Myocyte (in vitro differentiated cells): ENCODE results near the gene EEPD1. TPM values are rescaled to one million over a fixed set of nuclear protein-coding genes. Genes with fewer than 3 reads are reported as not detected.
"Not testable (repeated sequence)": the region's sequence is repeated elsewhere in the genome, so short reads cannot be mapped to it uniquely, and the experiment has no call there.

Experiments used
- DNase-seq: peaks from one replicate; pipeline ENCODE4 v3.0.0-alpha.2; 2012; ENCODE audit warnings: low read depth
- total RNA-seq: library from RNA; depleted of rRNA; stranded (reverse); fragments of >200 nt; gene quantifications from 2 replicates; pipeline ENCODE4 v1.2.3, GENCODE V29; 2014

Gene EEPD1
- total RNA-seq, 1 donor from 2014 or later, result 5.6 TPM

DNA sequence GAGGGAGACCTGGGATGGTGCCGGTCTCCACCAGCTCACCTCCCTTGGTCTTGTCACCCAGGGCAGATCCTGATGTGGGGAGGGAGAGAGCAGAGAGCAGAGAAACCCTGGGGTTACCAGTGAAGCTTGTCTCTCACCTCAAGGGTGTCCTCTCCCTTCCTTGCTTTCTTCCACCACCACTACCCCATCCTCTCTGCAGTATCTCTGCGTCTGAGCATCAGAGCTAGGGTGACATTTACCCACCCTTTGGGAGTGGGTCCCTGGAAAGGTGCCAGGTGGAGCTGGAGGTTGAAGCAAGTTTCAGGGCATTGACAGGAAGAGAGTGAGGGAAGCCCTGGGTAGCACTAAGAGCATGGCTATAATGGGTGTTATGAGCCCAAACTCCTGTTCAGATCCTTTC, 161.4 kb downstream of the EEPD1 start:
- DNase-seq, result no peak

DNA sequence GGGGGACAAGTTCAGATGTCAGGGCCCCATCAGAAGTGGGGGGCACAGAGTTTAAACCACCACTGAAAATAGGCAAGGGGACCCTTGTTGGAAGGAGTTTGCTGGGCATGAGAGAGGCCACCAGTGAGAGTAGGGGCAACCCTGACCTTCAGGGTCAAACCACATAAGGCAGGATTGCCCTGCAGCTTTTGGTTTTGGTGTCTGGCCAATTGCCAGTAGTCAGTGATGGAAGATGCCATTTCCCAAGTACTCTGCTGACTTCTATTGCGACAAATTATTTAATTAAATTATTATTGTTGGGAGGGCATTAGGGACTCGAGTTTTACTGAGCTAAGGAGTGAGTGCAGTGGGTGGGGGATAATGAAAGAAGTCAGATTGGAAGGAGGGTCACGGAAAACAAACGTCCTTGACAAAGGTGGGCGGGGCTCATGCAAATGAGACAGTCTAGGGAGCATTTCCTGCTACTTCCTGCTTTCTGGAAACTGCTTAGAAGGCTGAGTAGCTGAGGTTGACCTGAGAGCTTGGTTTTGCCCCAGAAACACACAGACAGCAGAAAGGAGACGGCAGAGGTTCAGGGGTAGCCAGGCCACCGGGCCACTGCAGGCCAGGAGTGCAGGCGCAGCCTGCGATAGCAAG, 162.4 kb downstream of the EEPD1 start:
- peak; percentile 6 for DNase-seq

DNA sequence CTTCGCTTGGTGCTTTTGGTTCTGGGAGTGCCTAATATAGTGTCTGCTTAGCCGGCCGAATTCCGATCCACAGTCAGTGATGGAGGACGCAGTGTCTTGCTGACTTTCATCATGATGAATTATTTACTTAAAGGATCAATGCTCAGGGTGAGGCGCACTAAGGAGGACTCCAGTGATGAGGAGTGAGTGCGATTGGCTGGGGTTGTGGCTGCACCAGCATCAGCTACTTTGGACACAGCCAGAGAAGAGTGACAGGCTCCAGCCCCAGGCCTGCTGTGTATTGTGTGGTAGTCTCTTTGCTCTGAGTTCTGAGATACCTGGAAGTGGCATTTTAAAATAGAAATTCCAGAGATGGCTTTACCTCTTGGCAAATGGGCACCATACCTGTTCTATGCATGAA, 163.3 kb downstream of the EEPD1 start:
- DNase-seq, result no peak

DNA sequence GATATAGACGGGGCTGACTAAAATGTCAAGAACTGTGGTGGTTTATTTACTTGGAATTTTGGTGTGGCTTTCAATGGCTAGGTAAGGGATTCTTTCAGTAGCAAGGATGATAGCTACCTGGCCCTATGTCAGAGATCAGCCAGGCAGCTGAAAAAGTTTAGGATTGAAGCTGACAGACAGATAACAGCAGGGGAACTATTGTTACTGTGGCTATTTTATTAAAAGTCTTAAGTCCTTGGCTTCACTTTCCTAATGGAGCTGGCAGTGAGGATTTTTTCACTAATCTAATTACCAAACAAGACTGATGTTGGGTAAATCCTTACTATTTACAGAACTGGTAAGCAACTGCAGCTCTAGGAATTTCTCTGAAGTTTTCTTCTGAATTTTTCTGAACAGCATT, 164.2 kb downstream of the EEPD1 start:
- DNase-seq, result no peak

DNA sequence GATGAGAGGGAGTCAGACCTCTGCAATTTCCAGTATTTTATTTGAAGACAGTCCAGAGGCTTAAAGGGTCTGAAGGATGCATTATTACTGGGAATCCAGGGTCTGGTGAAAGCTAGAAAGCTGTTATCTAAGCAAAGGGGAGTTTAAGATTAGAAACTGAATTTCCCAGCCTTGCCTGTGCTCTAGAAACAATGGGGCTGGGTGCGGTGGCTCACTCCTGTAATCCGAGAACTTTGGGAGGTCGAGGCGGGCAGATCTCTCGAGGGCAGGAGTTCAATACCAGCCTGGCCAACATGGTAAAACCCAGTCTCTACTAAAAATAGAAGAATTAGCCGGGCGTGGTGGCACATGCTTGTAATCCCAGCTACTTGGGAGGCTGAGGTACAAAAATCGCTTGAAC, 165.1 kb downstream of the EEPD1 start:
- DNase-seq, result peak; percentile 4

DNA sequence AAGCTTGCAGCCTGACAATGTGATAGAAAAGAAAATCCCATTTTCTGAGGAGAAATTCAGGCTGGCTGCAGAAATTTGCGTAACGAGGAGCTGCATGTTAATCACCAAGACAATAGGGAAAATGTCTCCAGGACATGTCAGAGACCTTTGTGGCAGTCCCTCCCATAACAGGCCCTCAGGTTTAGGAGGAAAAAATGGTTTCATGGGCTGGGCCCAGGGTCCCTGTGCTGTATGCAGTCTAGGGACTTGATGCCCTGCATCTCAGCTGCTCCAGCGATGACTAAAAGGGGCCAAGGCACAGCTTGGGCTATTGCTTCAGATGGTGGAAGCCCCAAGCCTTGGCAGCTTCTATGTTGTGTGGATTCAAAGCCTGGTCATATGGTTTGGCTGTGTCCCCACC, 168.2 kb downstream of the EEPD1 start:
- not testable (repeated sequence) for DNase-seq

DNA sequence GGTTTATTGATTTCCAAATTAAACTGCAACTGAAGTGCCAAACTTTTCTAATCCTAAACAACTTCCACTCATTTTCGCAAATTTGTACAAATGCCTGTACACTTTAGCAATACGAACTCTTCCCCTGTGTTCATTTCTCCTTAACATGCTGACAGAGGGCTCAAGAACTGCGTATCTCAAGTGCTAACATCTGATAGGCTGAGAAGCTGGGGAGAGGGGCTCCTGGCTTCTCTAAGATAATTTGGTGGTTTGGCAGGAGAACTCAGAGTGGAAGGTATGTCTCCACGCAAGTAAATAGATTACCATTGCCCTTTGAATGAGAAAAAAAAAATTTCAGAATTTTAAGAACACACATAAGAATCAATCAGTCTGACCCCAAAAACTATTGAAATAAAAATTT, 183.3 kb downstream of the EEPD1 start:
- no peak for DNase-seq

DNA sequence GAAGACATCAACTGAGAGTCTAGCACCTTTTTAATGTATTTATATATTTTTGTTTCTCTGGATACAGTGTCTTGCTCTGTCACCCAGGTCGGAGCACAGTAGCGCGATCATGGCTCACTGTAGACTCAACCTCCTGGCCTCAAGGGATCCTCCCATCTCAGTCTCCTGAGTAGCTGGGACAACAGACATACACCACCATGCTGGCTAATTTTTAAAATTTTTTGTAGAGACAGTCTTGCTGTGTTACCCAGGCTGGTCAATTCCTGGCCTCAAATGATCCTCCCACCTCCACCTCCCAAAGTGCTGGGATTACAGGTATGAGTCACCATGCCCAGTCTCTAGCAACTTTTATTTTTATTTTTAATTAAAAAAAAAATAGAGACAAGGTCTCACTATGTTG, 185.2 kb downstream of the EEPD1 start:
- DNase-seq, result no peak

DNA sequence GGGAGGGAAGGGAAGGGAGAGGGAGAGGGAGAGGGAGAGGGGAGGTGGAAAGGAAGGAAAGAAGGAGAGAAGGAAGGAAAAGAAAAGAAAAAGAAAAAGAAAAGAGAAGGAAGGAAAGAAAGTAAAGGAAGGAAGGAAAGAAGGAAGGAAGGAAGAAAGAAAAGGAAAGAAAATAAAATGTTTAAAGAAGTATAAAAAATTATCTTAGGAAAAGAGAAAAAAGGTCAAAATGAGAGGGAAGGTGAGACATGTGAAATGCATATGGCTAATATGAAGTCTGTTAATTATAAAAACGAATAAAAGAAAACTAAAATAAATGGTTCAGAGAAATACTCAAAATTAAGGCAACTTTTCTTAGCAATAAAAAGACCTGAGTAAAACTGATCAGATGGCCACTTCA, 190.5 kb downstream of the EEPD1 start:
- DNase-seq, result no peak

DNA sequence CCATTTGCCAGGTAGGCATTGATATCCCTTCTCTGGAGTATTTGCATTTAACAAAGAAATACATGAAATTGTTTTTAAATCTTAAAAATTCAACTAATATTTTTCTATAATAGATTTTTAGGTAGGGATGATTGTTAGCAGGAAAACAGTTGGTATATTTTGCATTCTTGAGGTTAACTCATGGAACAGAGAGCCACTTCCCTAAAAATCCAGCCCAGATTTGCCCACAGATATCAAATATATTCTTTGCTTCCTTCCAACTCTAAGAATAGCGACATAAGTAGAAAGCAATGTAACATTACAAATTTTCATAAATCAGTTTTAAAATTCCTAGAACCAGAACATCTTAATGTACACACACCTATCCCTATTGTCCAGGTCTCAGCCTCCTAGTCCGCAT, 191.6 kb downstream of the EEPD1 start:
- no peak for DNase-seq

DNA sequence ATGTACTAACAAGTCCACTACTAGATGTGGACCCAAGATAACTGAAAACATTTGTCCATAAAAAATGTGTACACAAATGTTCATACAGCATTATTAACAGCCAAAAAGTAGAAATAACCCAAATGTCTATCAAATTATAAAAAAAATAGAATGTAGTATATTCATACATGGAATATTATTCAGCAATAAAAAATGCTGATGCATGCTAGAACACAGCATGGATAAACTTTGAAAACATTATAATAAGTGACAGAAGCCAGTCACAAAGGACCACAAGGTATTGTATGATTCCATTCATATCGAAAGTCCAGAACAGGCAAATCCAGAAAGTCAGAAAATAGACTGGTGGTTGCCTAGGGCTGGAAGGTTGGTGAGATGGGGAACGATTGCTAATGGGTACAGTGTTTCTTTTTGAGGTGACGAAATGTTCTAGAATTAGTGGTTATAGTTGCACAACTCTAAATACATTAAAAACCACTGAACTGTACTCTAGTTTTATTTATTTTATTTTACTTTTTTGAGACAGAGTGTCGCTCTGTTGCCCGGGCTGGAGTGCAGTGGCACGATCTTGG, 193.3 kb downstream of the EEPD1 start:
- DNase-seq, result no peak

DNA sequence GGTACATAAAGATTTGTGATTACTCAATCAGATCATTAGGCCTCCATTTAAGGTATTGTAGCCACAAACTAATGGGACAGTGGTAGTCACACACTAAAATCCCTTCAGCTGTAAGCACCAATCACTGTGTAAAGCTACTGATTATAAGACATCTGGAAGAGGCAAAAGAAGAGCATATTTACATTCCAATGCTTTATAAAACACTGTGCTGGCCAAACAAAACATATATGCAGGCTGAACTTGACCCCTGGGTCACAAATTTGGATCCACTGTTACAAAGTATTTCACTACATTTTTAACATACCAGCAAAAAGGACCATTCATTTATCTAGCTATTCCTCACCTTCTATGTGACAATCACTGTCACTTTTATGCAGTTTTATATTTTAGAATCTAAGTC, 195.2 kb downstream of the EEPD1 start:
- DNase-seq, result no peak

DNA sequence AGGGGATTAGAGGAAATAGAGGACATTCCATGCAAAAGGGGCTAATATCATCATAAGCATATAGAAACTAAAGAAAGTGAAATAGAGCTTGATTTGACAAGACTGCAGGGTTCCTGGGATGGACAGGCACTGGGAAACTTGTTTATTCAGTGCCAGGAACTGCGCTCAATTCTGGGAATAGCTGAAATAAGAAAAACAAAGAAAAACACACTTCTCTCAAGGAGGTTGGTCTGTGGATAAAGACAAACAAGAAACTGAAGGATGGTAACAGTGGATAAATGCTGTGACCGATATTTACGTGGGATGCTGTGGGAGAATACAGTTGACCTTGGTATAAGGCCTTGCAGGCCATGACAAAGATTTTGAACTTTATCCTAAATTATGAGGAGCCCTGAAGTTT, 195.7 kb downstream of the EEPD1 start:
- no peak for DNase-seq

DNA sequence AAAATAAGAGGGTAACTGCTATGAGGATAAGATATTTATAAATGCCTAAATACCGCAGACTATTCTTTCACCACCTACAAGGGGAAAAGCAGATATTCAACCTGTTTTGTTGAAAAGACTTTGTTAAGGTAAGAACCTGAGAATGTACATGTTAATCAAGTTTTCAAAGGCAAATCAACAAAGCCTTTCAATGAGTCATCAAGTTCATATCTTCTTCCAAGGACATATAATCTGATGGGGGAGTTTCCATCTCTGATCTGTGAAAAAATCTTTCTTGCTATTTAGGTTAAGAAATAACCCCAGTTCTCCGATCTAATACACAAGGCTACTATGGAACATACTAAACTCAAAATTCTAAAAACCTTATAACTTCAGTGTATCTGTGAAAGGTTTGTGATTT, 196.6 kb downstream of the EEPD1 start:
- no peak for DNase-seq

Other genes starting within 250 kb of the EEPD1 start
- 37.0 and 41.4 TPM in 2 replicates for gene ANLN, start 236.6 kb downstream of the EEPD1 start, total RNA-seq